ENCODE results near the gene PDE6D. TPM values are rescaled to one million over a fixed set of nuclear protein-coding genes. Genes with fewer than 3 reads are reported as not detected.

The PDE6D gene
- total RNA-seq, 2 experiments from 2014 or later = 32.3 to 35.6 TPM

DNA sequence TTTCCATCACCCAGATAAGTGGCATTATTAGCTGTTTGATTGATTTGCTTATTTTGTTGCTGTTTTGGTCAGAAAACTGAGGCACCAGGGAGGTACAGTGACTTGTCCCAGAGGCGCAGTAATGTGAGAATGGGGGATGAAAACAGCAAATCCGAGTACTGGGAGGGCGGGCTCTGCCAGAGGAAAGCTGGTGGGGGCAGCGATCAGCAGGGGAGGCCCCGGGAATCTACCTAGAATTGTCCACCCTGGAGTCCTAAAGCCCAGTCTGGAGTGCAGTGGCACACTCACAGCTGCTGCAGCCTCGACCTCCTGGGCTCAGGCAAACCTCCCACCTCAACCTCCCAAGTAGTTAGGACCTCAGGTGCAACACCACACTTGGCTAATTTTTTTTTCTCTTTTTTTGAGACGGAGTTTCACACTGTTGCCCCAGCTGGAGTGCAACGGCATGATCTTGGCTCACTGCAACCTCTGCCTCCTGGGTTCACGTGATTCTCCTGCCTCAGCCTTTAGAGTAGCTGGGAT is 89.8 kb downstream of the PDE6D start:
- POLR2A ChIA-PET = no interaction called here
- CTCF ChIA-PET = interaction anchor here (0.7 to 13.9 kb wide), 4 partner anchors 24 to 97 kb away, joined by 3 to 120 read pairs (median 3); no protein-coding TSS in a partner anchor

DNA sequence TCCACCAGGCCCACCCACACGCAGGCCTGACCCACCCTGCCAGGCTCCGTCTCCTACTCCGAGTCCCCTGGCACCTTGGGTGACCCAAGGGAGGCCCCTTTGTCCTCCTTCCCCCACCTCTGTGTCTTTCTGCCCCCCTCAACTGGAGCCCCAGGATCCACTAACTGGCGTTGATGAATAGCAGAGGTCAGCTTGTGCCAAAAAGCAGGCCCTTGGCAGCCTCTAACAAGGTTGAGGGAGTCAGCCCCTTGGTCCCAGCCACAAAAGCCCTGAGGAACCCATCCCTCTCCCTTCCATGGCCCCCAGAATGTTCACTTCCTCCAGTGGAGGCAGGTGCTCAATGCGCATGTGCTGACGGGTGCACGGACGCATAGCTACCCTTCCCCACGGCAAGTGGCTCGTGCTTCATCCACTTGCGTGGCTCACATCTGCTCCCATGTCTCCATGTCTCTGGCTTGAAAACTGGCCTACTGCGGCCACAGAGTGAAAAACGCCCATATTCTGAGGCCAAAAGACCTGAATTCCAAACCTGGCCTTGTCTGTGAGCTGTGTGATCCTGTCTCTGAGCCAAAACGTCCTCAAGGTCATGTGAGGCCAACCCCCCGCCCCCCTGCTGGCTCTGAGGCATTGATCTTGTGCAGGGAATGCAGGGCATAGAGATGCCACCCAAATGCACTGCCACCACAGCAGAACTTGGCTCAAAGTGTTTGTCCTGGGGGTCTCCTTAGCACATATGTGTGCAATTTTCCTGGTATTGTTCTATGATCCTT is 91.8 kb downstream of the PDE6D start:
- POLR2A ChIA-PET = interaction anchor here (1.5 kb wide), 1 partner anchor 25 kb away, joined by 3 read pairs; no protein-coding TSS in a partner anchor
- CTCF ChIA-PET = interaction anchor here (0.9 to 13.9 kb wide), 4 partner anchors 14 to 77 kb away, joined by 3 to 120 read pairs (median 37); no protein-coding TSS in a partner anchor

DNA sequence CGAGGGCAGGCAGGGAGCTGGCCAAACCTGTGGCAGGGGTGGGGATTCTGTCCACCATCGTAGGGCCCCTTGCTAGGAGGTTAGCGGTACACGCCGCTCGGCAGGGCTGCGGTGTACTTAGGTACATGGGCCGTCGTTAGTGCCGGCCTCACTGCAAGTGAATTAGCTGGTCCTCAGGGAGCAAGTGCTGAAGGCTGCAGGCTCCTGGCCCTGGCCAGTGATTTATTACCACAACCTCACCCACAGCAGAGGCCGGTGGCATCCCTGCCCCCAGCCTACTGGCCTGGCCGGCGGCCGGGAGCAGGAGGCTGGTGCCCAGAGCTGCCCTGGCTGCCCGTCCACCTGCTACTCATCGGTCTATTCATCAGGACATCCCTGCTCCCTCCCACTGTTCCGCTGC is 92.4 kb downstream of the PDE6D start:
- ChIA-PET CTCF (interaction anchor here (0.9 to 13.9 kb wide), 4 partner anchors 14 to 76 kb away, joined by 3 to 120 read pairs (median 37); no protein-coding TSS in a partner anchor), POLR2A (interaction anchor here (1.5 kb wide), 1 partner anchor 25 kb away, joined by 3 read pairs; no protein-coding TSS in a partner anchor)

DNA sequence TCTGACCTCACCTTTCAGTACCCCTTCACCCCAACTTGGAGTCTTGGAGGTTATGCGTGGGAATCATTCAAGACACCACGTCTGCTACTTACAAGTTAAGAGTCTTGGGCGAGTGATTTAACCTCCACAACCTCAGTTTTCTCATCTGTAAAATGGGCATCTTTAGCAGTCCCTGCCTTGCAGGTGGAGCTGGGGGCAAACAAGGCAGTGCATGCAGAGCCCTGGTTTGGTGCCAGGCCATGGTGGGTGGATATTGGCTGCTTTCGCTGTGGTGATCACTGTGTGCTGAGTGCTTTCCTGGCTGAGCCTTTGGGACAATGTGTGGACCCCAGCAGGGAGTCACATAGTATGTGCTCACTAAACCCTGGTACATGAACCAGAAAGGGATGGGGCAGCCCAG is 93.1 kb downstream of the PDE6D start:
- ChIA-PET CTCF (interaction anchor here (0.9 to 13.9 kb wide), 6 partner anchors 9 to 76 kb away, joined by 3 to 120 read pairs (median 14); no protein-coding TSS in a partner anchor), POLR2A (no interaction called here)

DNA sequence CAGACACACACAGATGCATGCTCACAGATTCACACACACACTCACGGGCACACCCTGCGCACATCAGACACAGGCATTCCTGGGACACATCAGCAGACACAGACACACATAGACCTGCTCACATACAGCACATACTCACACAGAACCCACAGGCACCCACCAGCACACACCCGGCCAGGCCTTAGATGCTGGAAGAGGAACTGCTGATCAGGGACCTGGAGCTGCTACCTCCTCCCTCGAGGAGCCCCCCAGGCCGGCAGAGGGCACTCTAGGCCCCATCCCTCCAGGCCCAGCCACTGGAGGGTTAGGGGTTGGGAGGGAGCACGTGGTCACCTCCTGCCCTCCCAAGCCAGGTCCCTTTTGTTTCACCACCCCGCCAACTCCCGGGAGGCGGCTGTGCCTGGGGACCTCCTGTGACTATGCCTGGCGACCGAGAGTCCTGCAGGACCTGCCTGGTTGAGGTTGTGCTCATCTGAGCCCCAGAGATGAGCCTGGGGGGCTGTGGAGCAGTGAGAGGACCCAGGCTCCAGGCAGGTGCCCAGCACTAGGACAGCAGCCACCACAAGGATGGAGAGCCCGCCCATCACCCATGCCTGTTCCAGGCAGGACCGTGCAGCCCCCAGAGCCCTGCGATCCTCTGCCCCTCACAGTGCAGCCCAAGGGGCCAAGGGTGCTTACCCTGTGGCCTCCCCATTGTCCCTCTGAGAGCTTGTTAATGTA is 93.8 kb downstream of the PDE6D start:
- POLR2A ChIA-PET = no interaction called here

DNA sequence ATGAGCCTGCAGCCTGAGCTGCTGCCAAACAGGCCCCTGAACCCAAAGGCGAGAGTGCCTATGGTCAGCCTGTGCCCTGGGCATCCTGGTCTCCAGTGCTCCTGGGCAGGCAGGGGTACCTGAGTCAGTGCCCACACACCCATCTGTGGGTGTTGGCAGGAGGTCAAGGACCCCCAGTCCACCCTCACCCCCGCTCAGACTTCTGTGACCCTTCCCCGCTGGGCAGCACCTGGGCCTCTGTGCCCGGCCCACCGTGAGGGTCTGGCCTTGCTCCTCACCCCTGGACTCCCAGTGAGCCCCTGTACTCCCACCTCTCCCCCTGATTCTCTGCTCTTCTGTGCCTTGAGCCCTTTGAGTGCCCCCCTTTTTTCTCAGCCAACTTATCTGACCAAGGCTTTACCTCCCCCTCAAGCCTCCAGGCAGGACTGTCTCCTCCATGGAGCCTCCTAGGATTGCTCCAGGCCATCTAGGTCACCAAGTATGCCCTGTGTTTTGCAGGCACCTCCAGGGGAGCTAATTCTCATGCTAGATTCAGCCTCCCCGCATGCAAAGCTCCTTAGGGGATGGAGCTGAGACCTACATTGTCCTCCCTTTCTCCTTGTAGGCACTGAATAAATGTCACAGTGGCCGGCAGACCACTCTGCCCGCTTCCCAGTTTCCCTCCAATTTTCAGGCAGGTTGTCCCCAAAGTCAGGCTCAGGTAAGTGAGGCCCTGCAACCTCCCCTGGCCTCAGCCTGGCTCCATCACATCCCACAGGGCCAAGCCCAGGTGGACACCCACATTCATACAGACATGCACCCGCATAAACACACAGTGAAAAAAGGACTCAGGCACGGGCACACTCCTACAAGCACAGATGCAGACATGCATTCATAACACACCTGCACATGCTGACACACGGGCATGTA is 94.6 kb downstream of the PDE6D start:
- ChIA-PET POLR2A (no interaction called here), CTCF (interaction anchor here (0.7 to 13.9 kb wide), 9 partner anchors 9 to 91 kb away, joined by 3 to 120 read pairs (median 4); no protein-coding TSS in a partner anchor)

More for the DNA sequence above, 93.8 kb downstream of the PDE6D start:
- CTCF ChIA-PET = interaction anchor here (0.7 to 13.9 kb wide), 9 partner anchors 10 to 90 kb away, joined by 3 to 120 read pairs (median 4); no protein-coding TSS in a partner anchor

DNA sequence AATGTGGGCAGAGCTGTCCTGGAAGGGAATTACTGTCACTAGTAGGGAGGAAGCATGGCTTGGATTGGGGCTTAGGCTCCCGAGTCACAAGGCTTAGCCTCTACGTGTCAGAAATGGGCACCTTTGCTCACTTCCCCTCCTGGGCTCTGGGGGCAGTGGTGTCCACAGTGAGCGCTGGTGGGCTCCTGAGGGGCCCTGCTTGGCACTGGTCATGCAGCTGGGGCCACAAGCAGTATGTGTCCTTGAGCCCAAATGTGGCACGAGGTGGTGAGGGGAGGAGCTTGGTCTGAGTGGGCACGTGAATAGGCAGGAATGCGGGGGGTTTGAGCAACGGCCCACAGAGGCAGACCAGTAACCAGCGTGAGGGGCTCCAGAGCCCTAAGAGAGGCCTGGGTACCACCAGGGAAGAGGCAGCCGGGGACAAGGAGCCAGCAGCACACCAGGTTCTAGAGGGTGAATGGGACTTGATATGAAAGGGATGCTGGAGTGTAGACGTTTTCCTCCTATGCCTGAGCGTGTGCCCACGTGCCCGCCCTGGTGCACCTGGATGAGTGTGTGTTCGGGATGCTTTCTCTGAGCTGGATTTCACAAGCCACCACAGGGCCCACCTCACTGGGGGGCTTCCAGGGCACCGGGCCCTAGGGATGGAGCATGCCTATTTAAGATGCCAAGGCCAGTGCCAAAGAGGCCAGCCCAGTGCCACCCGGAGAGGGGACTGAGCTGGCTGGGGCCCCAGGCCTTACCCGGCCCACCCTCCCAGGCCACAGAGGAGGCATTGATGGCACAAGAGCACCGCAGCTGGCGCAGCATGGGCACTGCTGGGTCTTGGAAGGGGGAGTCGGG is 95.5 kb downstream of the PDE6D start:
- CTCF ChIA-PET = interaction anchor here (0.6 to 13.9 kb wide), 5 partner anchors 10 to 73 kb away, joined by 3 to 120 read pairs (median 19); no protein-coding TSS in a partner anchor
- POLR2A ChIA-PET = interaction anchor here (1.4 kb wide), 1 partner anchor 29 kb away, joined by 3 read pairs; no protein-coding TSS in a partner anchor

DNA sequence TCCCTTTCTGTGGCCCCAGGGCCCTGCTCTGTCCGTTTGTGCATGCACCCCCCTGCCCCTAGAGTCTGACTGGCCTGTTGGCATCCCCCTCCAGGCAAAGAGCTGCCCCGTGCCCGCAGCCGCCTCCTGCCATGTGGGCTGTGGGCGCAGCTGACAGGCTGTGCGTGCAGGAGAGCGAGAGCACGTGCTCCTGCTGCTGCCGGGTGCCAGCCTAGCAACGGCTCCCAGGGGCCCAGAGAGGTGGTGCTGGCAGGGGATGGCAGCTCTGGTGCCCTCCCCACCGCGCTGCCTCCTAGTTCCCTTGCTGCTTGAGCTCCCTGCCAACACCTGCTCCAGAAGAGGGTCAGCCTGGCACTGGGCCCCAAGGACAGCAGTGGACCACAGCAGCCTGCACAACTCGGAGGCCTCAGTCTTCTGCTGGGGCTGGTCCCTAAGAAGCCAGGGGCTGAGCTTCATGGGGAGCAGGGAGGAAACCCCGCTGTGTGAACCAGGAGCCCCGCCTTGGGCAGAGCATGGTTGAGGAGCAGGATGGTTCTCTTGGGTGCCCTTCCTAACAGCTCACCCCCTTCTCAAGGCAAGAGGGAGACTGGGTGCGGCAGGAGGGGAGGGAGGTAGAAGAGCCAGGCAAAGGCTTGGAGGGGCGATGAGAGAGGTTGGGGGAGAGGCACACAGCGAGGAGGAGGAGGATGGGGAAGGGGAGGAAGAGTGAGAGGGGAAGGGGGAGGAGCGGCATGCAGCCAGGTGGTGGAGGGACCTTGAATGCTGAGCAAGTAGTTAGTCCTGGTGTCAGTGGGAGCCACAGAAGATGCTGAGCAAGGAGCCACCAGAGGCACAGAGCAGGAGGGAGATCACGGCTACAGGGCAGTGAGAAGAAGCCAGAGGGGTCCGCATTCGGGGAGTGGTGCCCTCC is 96.5 kb downstream of the PDE6D start:
- ChIA-PET CTCF (interaction anchor here (0.6 to 13.9 kb wide), 6 partner anchors 9 to 83 kb away, joined by 3 to 120 read pairs (median 12); no protein-coding TSS in a partner anchor), POLR2A (interaction anchor here (1.4 kb wide), 1 partner anchor 30 kb away, joined by 3 read pairs; no protein-coding TSS in a partner anchor)

DNA sequence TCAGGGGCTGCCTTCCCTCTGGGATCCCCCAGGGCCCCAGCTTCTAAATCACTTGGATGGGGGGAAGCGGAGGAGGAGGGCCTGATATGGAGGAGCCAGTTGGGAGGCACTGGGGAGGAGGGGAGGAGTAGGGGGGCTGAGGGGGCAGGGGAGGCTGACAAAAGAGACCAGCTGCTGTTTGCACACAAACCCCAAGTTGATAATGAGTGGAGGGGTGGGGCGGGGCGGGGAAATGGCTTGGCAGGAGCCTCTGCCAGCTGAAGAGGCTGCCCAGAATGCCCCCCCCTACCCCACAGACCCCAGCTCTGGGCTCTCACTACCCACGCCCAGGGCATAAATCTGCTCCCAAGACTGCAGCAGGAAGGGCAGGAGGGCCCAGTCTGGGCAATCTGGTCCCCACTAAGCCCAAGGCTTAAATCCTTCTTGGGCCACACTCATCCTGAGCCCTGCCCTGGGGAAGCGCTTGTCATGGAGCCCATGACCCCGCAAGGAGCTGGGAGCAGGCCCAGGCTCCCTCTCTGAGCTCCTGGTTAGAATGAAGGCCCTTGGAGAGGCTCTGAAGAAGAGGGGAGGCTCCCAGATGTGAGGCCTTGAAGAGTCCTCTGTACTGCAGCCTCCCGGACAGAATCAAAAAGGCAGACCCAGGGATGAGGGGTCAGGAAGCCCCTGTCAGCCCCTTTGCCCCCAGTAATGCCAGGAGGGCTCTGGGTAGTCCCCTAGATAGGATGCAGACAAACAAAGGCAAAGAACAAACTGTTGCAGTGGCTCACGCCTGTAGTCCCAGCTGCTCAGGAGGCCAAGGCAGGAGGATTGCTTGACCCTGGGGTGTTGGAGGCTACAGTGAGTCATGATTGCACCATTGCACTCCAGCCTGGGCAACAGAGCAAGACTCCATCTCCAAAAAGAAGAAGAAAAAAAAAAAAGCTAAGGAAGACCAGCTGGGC is 97.5 kb downstream of the PDE6D start:
- ChIA-PET POLR2A (no interaction called here), CTCF (interaction anchor here (0.7 to 13.9 kb wide), 5 partner anchors 8 to 82 kb away, joined by 3 to 120 read pairs (median 19); no protein-coding TSS in a partner anchor)

DNA sequence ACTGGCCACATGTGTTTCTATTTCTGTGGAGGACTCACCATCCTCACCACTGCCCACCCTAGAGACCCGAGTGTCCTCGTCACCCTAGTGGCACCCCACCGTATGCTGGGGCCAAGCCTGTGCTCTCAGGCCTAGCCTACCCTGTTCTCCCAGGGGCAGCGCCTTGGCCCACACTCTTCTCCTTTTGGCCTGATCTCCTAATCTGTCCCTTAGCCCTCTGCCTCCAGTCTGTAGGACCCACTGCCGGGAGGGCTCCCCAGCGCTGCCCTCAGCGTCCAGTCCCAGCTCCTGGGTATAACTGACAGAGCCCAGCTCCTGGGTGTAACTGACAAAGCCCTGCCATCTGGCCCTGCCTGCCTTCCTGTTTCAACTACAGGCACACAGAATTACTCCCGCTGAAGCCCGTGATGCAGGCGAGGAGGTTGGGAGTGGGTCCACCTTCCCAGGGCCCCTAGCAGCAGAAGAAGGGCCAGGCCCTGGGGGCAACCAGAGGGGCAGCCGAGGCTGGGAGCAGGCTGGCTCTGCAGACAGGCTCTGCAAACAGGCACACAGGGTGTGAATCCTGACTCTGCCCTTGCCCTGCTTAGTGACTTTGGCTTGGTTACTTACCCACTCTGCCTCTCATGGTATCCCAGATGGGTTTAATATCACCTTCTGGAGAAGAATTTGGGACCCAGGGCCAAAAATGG is 98.3 kb downstream of the PDE6D start:
- CTCF ChIA-PET = interaction anchor here (0.8 to 13.9 kb wide), 3 partner anchors 8 to 36 kb away, joined by 4 to 120 read pairs (median 55); no protein-coding TSS in a partner anchor
- POLR2A ChIA-PET = no interaction called here

Other genes starting within 250 kb of the PDE6D start
- not detected for gene TEX44, start 188.4 kb downstream of the PDE6D start, total RNA-seq
- 1,000 to 10,000 TPM; 2,458 to 2,489 TPM for gene PTMA, start 72.8 kb downstream of the PDE6D start, total RNA-seq
- 10 to 100 TPM; 54.6 to 56.1 TPM for gene COPS7B, start 5.2 kb upstream of the PDE6D start, total RNA-seq
- gene NPPC, start 145.1 kb upstream of the PDE6D start, total RNA-seq = under 1 TPM in 1 of 2 experiments, not detected in 1; 0.25 TPM
- gene DIS3L2, start 180.4 kb upstream of the PDE6D start, total RNA-seq = 10 to 100 TPM; 30.6 to 33.7 TPM

All from activated CD8-positive, alpha-beta memory T cell treated with anti-CD3 and anti-CD28 coated beads for 36 hours (primary cell).